Neural cell (in vitro differentiated cells): ENCODE results near the gene ZNF439.
"Not testable (repeated sequence)": the region's sequence is repeated elsewhere in the genome, so short reads cannot be mapped to it uniquely, and the experiment has no call there.

Source experiments
- EP300 ChIP-seq: fragments of 450-650 bp; conservative IDR thresholded peaks from 2 replicates; pipeline ENCODE4 v1.6.1; 2014; ENCODE audit warnings: antibody characterized with exemption, mild to moderate bottlenecking, moderate library complexity; ENCODE audit not compliant: poor library complexity, severe bottlenecking
- EZH2 ChIP-seq: fragments of 200-600, 300-800 bp; shearing (Covaris generic), sonication (generic); IDR thresholded peaks from 2 replicates; pipeline ENCODE4 v1.6.1; 2014; ENCODE audit warnings: antibody characterized with exemption, low read length, borderline replicate concordance, mild to moderate bottlenecking; ENCODE audit not compliant: insufficient read depth, poor library complexity, severe bottlenecking
- MXI1 ChIP-seq: fragments of 450-650 bp; conservative IDR thresholded peaks from 2 replicates; pipeline ENCODE4 v1.6.1; 2014; ENCODE audit warnings: antibody characterized with exemption, mild to moderate bottlenecking; ENCODE audit not compliant: poor library complexity, severe bottlenecking
- POLR2AphosphoS5 ChIP-seq: IDR thresholded peaks from 2 replicates; pipeline ENCODE4 v1.6.1; 2012
- RAD21 ChIP-seq: fragments of 450-650 bp; conservative IDR thresholded peaks from 2 replicates; pipeline ENCODE4 v1.6.1; 2014; ENCODE audit warnings: antibody characterized with exemption, mild to moderate bottlenecking, moderate library complexity
- SMC3 ChIP-seq: fragments of 450-650 bp; conservative IDR thresholded peaks from 2 replicates; pipeline ENCODE4 v1.6.1; 2014; ENCODE audit warnings: antibody characterized with exemption, mild to moderate bottlenecking, moderate library complexity; ENCODE audit not compliant: poor library complexity
- TF ChIP-seq, protein P1 (sequence below): fragments of 450-650 bp; IDR thresholded peaks from 2 replicates; pipeline ENCODE4 v1.5.1; 2014; ENCODE audit warnings: antibody characterized with exemption, mild to moderate bottlenecking, moderate library complexity; ENCODE audit not compliant: poor library complexity, severe bottlenecking
- TF ChIP-seq, protein P2 (sequence below): IDR thresholded peaks from 2 replicates; pipeline ENCODE4 v1.6.1; 2012; ENCODE audit warnings: borderline replicate concordance

DNA sequence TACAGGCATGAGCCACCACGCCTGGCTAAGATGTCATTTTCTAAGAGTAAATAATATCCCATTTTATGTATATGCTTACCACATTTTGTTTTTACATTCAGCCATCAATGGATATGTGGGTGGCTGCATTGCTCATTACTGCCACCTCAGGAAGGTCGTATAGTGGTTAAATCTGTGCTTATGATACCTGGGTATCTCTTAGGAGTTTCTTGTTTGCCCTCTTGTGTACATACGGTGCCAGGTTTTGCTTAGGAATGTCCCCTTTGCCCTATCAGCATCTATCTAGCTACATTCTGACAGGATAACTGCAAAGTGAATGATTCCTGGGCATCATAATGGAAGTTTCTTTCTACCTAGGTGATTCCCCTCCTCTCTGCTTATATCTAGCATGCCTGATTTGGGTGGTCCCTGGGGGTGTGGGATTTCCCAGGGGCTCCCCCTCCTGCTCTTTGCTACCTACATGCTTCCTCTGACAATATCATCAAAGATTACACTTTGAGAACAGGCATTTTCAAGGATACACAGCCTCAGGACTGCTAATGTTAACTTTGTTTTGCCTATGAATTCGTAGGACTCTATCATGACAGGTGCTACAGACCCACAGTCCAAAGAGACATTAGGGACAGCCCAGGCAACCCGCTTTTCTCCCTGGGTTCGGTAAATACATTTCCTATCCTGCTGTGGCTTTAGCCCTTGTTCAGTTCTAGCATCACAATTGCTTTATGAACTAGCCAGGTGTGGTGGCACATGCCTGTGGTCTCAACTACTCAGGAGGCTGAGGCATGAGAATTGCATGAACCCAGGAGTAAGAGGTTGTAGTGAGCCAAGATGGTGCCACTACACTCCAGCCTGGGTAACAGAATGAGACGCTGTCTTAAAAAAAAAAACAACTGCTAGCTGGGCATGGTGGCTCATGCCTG lies 19.3 kb upstream of the ZNF439 start:
- TF ChIP-seq, protein P1, sequence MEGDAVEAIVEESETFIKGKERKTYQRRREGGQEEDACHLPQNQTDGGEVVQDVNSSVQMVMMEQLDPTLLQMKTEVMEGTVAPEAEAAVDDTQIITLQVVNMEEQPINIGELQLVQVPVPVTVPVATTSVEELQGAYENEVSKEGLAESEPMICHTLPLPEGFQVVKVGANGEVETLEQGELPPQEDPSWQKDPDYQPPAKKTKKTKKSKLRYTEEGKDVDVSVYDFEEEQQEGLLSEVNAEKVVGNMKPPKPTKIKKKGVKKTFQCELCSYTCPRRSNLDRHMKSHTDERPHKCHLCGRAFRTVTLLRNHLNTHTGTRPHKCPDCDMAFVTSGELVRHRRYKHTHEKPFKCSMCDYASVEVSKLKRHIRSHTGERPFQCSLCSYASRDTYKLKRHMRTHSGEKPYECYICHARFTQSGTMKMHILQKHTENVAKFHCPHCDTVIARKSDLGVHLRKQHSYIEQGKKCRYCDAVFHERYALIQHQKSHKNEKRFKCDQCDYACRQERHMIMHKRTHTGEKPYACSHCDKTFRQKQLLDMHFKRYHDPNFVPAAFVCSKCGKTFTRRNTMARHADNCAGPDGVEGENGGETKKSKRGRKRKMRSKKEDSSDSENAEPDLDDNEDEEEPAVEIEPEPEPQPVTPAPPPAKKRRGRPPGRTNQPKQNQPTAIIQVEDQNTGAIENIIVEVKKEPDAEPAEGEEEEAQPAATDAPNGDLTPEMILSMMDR = not testable (repeated sequence)
- TF ChIP-seq EP300, POLR2AphosphoS5, EZH2, RAD21, MXI1, SMC3: not testable (repeated sequence)
- TF ChIP-seq, protein P2, sequence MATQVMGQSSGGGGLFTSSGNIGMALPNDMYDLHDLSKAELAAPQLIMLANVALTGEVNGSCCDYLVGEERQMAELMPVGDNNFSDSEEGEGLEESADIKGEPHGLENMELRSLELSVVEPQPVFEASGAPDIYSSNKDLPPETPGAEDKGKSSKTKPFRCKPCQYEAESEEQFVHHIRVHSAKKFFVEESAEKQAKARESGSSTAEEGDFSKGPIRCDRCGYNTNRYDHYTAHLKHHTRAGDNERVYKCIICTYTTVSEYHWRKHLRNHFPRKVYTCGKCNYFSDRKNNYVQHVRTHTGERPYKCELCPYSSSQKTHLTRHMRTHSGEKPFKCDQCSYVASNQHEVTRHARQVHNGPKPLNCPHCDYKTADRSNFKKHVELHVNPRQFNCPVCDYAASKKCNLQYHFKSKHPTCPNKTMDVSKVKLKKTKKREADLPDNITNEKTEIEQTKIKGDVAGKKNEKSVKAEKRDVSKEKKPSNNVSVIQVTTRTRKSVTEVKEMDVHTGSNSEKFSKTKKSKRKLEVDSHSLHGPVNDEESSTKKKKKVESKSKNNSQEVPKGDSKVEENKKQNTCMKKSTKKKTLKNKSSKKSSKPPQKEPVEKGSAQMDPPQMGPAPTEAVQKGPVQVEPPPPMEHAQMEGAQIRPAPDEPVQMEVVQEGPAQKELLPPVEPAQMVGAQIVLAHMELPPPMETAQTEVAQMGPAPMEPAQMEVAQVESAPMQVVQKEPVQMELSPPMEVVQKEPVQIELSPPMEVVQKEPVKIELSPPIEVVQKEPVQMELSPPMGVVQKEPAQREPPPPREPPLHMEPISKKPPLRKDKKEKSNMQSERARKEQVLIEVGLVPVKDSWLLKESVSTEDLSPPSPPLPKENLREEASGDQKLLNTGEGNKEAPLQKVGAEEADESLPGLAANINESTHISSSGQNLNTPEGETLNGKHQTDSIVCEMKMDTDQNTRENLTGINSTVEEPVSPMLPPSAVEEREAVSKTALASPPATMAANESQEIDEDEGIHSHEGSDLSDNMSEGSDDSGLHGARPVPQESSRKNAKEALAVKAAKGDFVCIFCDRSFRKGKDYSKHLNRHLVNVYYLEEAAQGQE = not testable (repeated sequence)
